Thyroid gland (tissue), 4 donors: ENCODE data around the gene DMD.

Experiments
- CTCF ChIP-seq, 6 experiments: fragments of 200-600 bp in 3 of 6; fragments of 450-650 bp in 3 of 6; sonication (generic) in 3 of 6; IDR thresholded peaks; one replicate each; pipeline ENCODE4 v1.5.1; 2016 to 2019; ENCODE audit warnings: antibody characterized with exemption in 6 of 6, mild to moderate bottlenecking in 2 of 6, inconsistent platforms in 1 of 6, moderate library complexity in 1 of 6
- POLR2A ChIP-seq, 2 donors: fragments of 450-650 bp; IDR thresholded peaks; one replicate each; pipeline ENCODE4 v1.6.1; 2017; ENCODE audit warnings: antibody characterized with exemption in 2 of 2, mild to moderate bottlenecking in 2 of 2, moderate library complexity in 1 of 2

GRCh38 chrX:32644476-32645245 lies 566.7 kb downstream of the DMD start:
- TF ChIP-seq POLR2A (IDR thresholded peaks at IDR 0.05) = no peak
- no peak for TF ChIP-seq CTCF (IDR thresholded peaks at IDR 0.05)
